Measurements from ENCODE around the gene HIPK2. TPM values are rescaled to one million over a fixed set of nuclear protein-coding genes. Genes with fewer than 3 reads are reported as not detected.

The HIPK2 gene
- polyA plus RNA-seq, 2 of the 4 experiments (the other 2 are of a cell fraction), result 11.3 to 12.1 TPM

- DNase-seq (ENCODE audit: low read depth in 1 of 2, low spot score in 1 of 2) (no peak), ATAC-seq (no peak), FAIRE-seq (no peak)
- no peaks in the 10 kb centered on the region for H3K9me3 ChIP-seq
- H3K4me3 ChIP-seq, result no peak overlapping the region
- no peak overlapping the region for H3K27ac ChIP-seq
- no peak overlapping the region for H3K4me2 ChIP-seq
- POLR2A ChIA-PET, result interaction anchor here (0.6 kb wide), 1 partner anchor 42 kb away, joined by 8 read pairs; no protein-coding TSS in a partner anchor
- CTCF ChIA-PET, result interaction anchor here (5.1 kb wide), 1 partner anchor 72 kb away, joined by 18 read pairs; no protein-coding TSS in a partner anchor
- no peak for TF ChIP-seq EHMT2 (IDR thresholded peaks at IDR 0.05; ENCODE audit: low read depth)
- no peak for TF ChIP-seq CHD2 (IDR thresholded peaks at IDR 0.05; ENCODE audit: low read length, partially characterized antibody)
- TF ChIP-seq SMC3 (IDR thresholded peaks at IDR 0.05), result no peak
- TF ChIP-seq EP300 (IDR thresholded peaks at IDR 0.05), result no peak
- TF ChIP-seq ZSCAN20 (CRISPR knock-in tag; IDR thresholded peaks at IDR 0.05), result no peak
- TF ChIP-seq USF2 (IDR thresholded peaks at IDR 0.05), result no peak
- no peak for TF ChIP-seq RAD21 (conservative IDR thresholded peaks at IDR 0.05 in 1 of 2, IDR thresholded peaks at IDR 0.05 in 1 of 2)
- no peak for TF ChIP-seq RFX5 (IDR thresholded peaks at IDR 0.05)
- no peak for TF ChIP-seq JUNB (IDR thresholded peaks at IDR 0.05)
- no peak for TF ChIP-seq RNF2 (IDR thresholded peaks at IDR 0.05; ENCODE audit: borderline replicate concordance, low read depth)
- H3K4me1 ChIP-seq, result no peaks in the 10 kb centered on the region
- 93% methylated on average over 20 of the region's 20 CpGs for WGBS (ENCODE audit: missing lambda C conversion rate)
These were observed 206.1 kb downstream of the HIPK2 start for GRCh38 chr7:139571651-139572050.

- ChIA-PET CTCF (interaction anchor here (2.1 to 5.1 kb wide), 2 partner anchors 71 to 137 kb away, joined by 8 to 18 read pairs; no protein-coding TSS in a partner anchor), POLR2A (interaction anchor here (0.6 kb wide), 1 partner anchor 41 kb away, joined by 8 read pairs; no protein-coding TSS in a partner anchor)
- H3K9me3 ChIP-seq, result no peaks in the 10 kb centered on the region
- no peaks in the 10 kb centered on the region for H3K4me1 ChIP-seq
- FAIRE-seq (no peak), DNase-seq (ENCODE audit: low read depth in 1 of 2, low spot score in 1 of 2) (no peak), ATAC-seq (no peak)
- no peak overlapping the region for H3K27ac ChIP-seq
- no peak overlapping the region for H3K4me2 ChIP-seq
- WGBS (ENCODE audit: missing lambda C conversion rate), result 92% methylated on average over 20 of the region's 20 CpGs
- TF ChIP-seq MYC (IDR thresholded peaks at IDR 0.05; ENCODE audit: borderline replicate concordance, low read length), result no peak
- H3K4me3 ChIP-seq, result no peak overlapping the region
These were observed 206.6 kb downstream of the HIPK2 start for GRCh38 chr7:139571190-139571589.

- WGBS (ENCODE audit: missing lambda C conversion rate), result 88% methylated on average over 5 of the region's 5 CpGs
- no peak for ATAC-seq
- Histone ChIP-seq H3K9me3 (no peaks in the 10 kb centered on the region), H3K4me3 (no peak overlapping the region), H3K27ac (no peak overlapping the region), H3K4me1 (no peaks in the 10 kb centered on the region), H3K4me2 (no peak overlapping the region)
- ChIA-PET POLR2A (no interaction called here), CTCF (interaction anchor here (0.8 to 5.1 kb wide), 4 partner anchors 30 to 136 kb away, joined by 3 to 18 read pairs (median 6); no protein-coding TSS in a partner anchor)
- no peak for DNase-seq (ENCODE audit: low read depth in 1 of 2, low spot score in 1 of 2)
- no peak for FAIRE-seq
- TF ChIP-seq FOSL2 (IDR thresholded peaks at IDR 0.05) (no peak), FOSL2 (CRISPR knock-in tag; IDR thresholded peaks at IDR 0.05) (no peak), USF2 (IDR thresholded peaks at IDR 0.05) (no peak), REST (IDR thresholded peaks at IDR 0.05) (no peak), CEBPB (IDR thresholded peaks at IDR 0.05) (no peak), POLR2AphosphoS2 (conservative IDR thresholded peaks at IDR 0.05; ENCODE audit: low read length) (no peak), HMGXB4 (CRISPR knock-in tag; IDR thresholded peaks at IDR 0.05; ENCODE audit: borderline replicate concordance) (no peak), MAX (IDR thresholded peaks at IDR 0.05) (no peak), RAD21 (conservative IDR thresholded peaks at IDR 0.05 in 1 of 2, IDR thresholded peaks at IDR 0.05 in 1 of 2) (no peak), HES2 (IDR thresholded peaks at IDR 0.05) (no peak), JUNB (IDR thresholded peaks at IDR 0.05) (no peak), HDAC2 (IDR thresholded peaks at IDR 0.05) (no peak), PHF8 (IDR thresholded peaks at IDR 0.05; ENCODE audit: borderline replicate concordance, low read depth) (no peak), HOXB5 (CRISPR knock-in tag; IDR thresholded peaks at IDR 0.05) (no peak), MAFK (IDR thresholded peaks at IDR 0.05; ENCODE audit: partially characterized antibody) (no peak), MYC (IDR thresholded peaks at IDR 0.05; ENCODE audit: borderline replicate concordance, low read length) (no peak), GATA3 (IDR thresholded peaks at IDR 0.05; ENCODE audit: borderline replicate concordance) (no peak), ELK1 (IDR thresholded peaks at IDR 0.05; ENCODE audit: low read depth, low read length) (no peak)
These were observed 207.2 kb downstream of the HIPK2 start for GRCh38 chr7:139570626-139571025.

All from A549 (cell line).